HCT116 (cell line): ENCODE measurements around the gene MORF4L1. TPM values are rescaled to one million over a fixed set of nuclear protein-coding genes. Genes with fewer than 3 reads are reported as not detected.

Source experiments
- ATAC-seq: fragments of 200-7000 bp; cut with Tn5 transposase; 2 replicates; pipeline ENCODE4 v1.9.1; 2020; ENCODE audit warnings: mild to moderate bottlenecking, moderate library complexity
- BruUV-seq: library from RNA; stranded (reverse); fragments of 400-500 nt; replicated peaks from 2 replicates; lab custom pipeline; 2021; lab: Mats Ljungman, UMichigan
- CTCF ChIA-PET: fragments of 300-600 bp; sonication (Branson Sonifier 250); formaldehyde crosslinking; loops from one replicate; lab custom pipeline; 2021; ENCODE audit warnings: antibody characterized with exemption; lab: Charles Lee
- POLR2A ChIA-PET: fragments of 300-600, 350-600 bp; sonication (Branson Sonifier 250); formaldehyde crosslinking; loops from one replicate; lab custom pipeline; 2021; ENCODE audit warnings: antibody characterized with exemption; lab: Charles Lee
- RAD21 ChIA-PET, 2 experiments: fragments of 300-600 bp; sonication (Branson Sonifier 250); formaldehyde crosslinking; loops; one replicate each; lab custom pipeline; 2023; ENCODE audit warnings: low total read pairs in 2 of 2; ENCODE audit not compliant: uncharacterized antibody in 2 of 2, unreplicated experiment in 2 of 2, low non-redundant PET in 1 of 2; lab: Charles Lee
- DNase-seq: peaks from one replicate; pipeline ENCODE4 v3.0.0-alpha.2; 2010; ENCODE audit warnings: low read depth, low spot score
- H2AFZ ChIP-seq: fragments of 200-600 bp; shearing (Covaris generic), sonication (generic); 2 replicates; pipeline ENCODE4 v1.6.1; 2017; ENCODE audit warnings: low read depth, mixed run types, mixed read lengths, antibody characterized with exemption, low read length; ENCODE audit not compliant: poor library complexity, severe bottlenecking
- H3K27ac ChIP-seq: 2 replicates; pipeline ENCODE4 v1.5.1; 2012; ENCODE audit warnings: low read depth, low read length
- H3K27me3 ChIP-seq: fragments of 200-600 bp; sonication (generic); 2 replicates; pipeline ENCODE4 v1.6.1; 2016; ENCODE audit warnings: mixed run types, low read length, mixed read lengths; ENCODE audit not compliant: insufficient read depth
- H3K36me3 ChIP-seq, 2 experiments: fragments of 200-500 bp in 1 of 2; fragments of 200-600 bp in 1 of 2; sonication (Bioruptor generic) in 1 of 2; sonication (generic) in 1 of 2; 2 replicates each; pipeline versions ENCODE4 v1.5.1 to v1.6.1; 2014 to 2016; ENCODE audit warnings: low read length in 2 of 2, inconsistent platforms in 1 of 2, mixed read lengths in 1 of 2, mixed run types in 1 of 2; ENCODE audit not compliant: insufficient read depth in 2 of 2, control insufficient read depth in 1 of 2
- H3K4me1 ChIP-seq, 2 experiments: fragments of 200-600 bp in 1 of 2; sonication (generic) in 1 of 2; 2 replicates each; pipeline versions ENCODE4 v1.5.1 to v1.6.1; 2012 to 2017; ENCODE audit warnings: low read length in 2 of 2, inconsistent platforms in 1 of 2, mild to moderate bottlenecking in 1 of 2, mixed read lengths in 1 of 2, mixed run types in 1 of 2, moderate library complexity in 1 of 2; ENCODE audit not compliant: insufficient read depth in 2 of 2, control insufficient read depth in 1 of 2
- H3K4me2 ChIP-seq: fragments of 200-600 bp; sonication (generic); 2 replicates; pipeline ENCODE4 v1.6.1; 2017; ENCODE audit warnings: mixed run types, low read length, mixed read lengths
- H3K4me3 ChIP-seq, 2 experiments: fragments of 200-600 bp in 1 of 2; sonication (generic) in 1 of 2; replicated peaks in 1 of 2; 2 replicates each; pipeline ENCODE4 v1.5.1; 2011 to 2016; ENCODE audit warnings: low read length in 2 of 2, control low read depth in 1 of 2, low read depth in 1 of 2, mild to moderate bottlenecking in 1 of 2, mixed read lengths in 1 of 2, mixed run types in 1 of 2
- H3K79me2 ChIP-seq: fragments of 200-600 bp; sonication (generic); 2 replicates; pipeline ENCODE4 v1.6.1; 2017; ENCODE audit warnings: mild to moderate bottlenecking, mixed run types, low read length, moderate library complexity, mixed read lengths; ENCODE audit not compliant: insufficient read depth
- H3K9ac ChIP-seq: fragments of 200-600 bp; sonication (generic); 2 replicates; pipeline ENCODE4 v1.6.1; 2016; ENCODE audit warnings: low read length, mixed read lengths
- H3K9me2 ChIP-seq: fragments of 200-600 bp; sonication (generic), shearing (Covaris generic); 2 replicates; pipeline ENCODE4 v1.6.1; 2017; ENCODE audit warnings: mixed run types, mild to moderate bottlenecking, moderate library complexity; ENCODE audit not compliant: insufficient read depth
- H3K9me3 ChIP-seq, 2 experiments: fragments of 200-500 bp in 1 of 2; fragments of 200-600 bp in 1 of 2; sonication (Bioruptor generic) in 1 of 2; sonication (generic) in 1 of 2; 2 replicates each; pipeline ENCODE4 v1.6.1; 2014 to 2017; ENCODE audit warnings: low read length in 2 of 2, mixed read lengths in 2 of 2, inconsistent platforms in 1 of 2, low read depth in 1 of 2, mild to moderate bottlenecking in 1 of 2, mixed run types in 1 of 2, moderate library complexity in 1 of 2; ENCODE audit not compliant: control insufficient read depth in 1 of 2, insufficient read depth in 1 of 2
- H4K20me1 ChIP-seq: fragments of 200-600 bp; sonication (generic), shearing (Covaris generic); 2 replicates; pipeline ENCODE4 v1.6.1; 2017; ENCODE audit warnings: mixed run types, mild to moderate bottlenecking, moderate library complexity; ENCODE audit not compliant: insufficient read depth
- ELF1 ChIP-seq: IDR thresholded peaks from 2 replicates; pipeline ENCODE4 v1.6.1; 2012; ENCODE audit warnings: low read depth, borderline replicate concordance
- EZH2phosphoT487 ChIP-seq: fragments of 200-600 bp; IDR thresholded peaks from 2 replicates; pipeline ENCODE4 v1.6.1; 2018; ENCODE audit warnings: antibody characterized with exemption, borderline replicate concordance
- POLR2AphosphoS5 ChIP-seq: IDR thresholded peaks from 2 replicates; pipeline ENCODE4 v1.6.1; 2011; ENCODE audit warnings: mild to moderate bottlenecking, low read depth, low read length, moderate library complexity
- RAD21 ChIP-seq: IDR thresholded peaks from 2 replicates; pipeline ENCODE4 v1.6.1; 2012; ENCODE audit warnings: low read depth, mild to moderate bottlenecking
- SP1 ChIP-seq: IDR thresholded peaks from 2 replicates; pipeline ENCODE4 v1.6.1; 2012; ENCODE audit warnings: low read depth
- TCF7L2 ChIP-seq: IDR thresholded peaks from 2 replicates; pipeline ENCODE4 v1.7.0; 2011; ENCODE audit warnings: borderline replicate concordance, inconsistent platforms; ENCODE audit not compliant: insufficient read depth, insufficient read length; ENCODE audit errors: extremely low read depth
- YY1 ChIP-seq: IDR thresholded peaks from 2 replicates; pipeline ENCODE4 v1.6.1; 2011; ENCODE audit warnings: low read length, low read depth, moderate library complexity, mild to moderate bottlenecking; ENCODE audit not compliant: insufficient replicate concordance; ENCODE audit errors: extremely low read depth
- intact Hi-C: fragments of 100-400 bp; cut with micrococcal nuclease; formaldehyde crosslinking; loops from 2 replicates; pipeline ENCODE4 v1.10.0; 2022
- total RNA-seq: library from RNA; stranded (reverse); gene quantifications from one replicate; pipeline ENCODE4 v1.2.1, GENCODE V29; 2021; ENCODE audit not compliant: unreplicated experiment

The MORF4L1 gene
- total RNA-seq, 1 experiment from 2014 or later: 273 TPM

DNA sequence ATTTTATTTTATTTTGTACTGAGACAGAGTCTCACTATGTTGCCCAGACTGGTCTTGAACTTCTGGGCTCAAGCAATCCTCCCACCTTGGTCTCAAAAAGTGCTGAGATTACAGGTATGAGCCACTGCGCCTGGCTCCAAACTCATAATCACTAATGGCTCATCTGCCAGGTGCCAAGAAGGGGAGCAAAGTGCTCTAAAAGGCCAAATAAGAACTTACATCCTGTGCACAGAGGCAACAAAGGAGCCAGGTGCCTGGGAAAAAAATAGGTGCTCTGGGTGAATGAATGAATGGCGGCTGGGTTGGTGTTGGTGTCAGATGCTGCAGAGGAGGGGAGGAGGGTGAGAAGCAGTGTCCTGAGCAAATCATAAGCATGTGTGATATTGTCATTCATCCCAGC is 35.6 kb upstream of the MORF4L1 start:
- Histone ChIP-seq H2AFZ (no peak overlapping the region), H3K27me3 (peaks cover 4% of the 10 kb centered on the region; the same call in 1 of the 2 replicates), H3K9ac (no peak overlapping the region), H4K20me1 (no peaks in the 10 kb centered on the region), H3K79me2 (no peaks in the 10 kb centered on the region), H3K9me2 (no peaks in the 10 kb centered on the region), H3K4me1 (no peaks in the 10 kb centered on the region), H3K9me3 (no peaks in the 10 kb centered on the region), H3K27ac (no peak overlapping the region), H3K4me3 (no peak overlapping the region), H3K36me3 (no peaks in the 10 kb centered on the region), H3K4me2 (no peak overlapping the region)
- DNase-seq (no peak), ATAC-seq (no peak)
- TF ChIP-seq RAD21: no peak
- no peak for TF ChIP-seq YY1
- RAD21 ChIA-PET: no interaction called here
- BruUV-seq: no TSS peak
- intact Hi-C loops: no loop called here
- CTCF ChIA-PET: no interaction called here
- POLR2A ChIA-PET: no interaction called here

DNA sequence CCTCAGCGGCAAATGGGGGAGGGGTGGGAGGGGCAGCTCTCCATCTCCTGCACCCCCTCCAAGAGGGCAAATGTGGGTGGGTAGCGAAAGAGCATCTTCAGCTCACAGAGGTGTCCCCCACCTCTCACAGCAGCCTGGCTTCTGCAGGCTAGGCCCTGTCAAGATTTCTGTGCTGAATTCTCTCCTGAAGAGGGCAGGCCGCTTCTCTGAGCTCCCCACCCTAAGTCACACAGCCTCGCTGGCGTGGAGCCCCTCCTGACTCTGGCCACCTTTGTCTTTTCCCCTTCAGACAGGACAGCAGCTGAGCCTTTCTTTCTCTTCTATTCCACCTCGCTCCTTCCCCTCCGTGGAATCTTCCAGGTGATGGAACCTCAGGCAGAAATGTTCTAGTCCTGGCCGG is 35.1 kb upstream of the MORF4L1 start:
- no peaks in the 10 kb centered on the region for H3K4me1 ChIP-seq
- no peak overlapping the region for H3K4me2 ChIP-seq
- H4K20me1 ChIP-seq: no peaks in the 10 kb centered on the region
- no peak overlapping the region for H3K27ac ChIP-seq
- ChIA-PET POLR2A (no interaction called here), RAD21 (no interaction called here), CTCF (no interaction called here)
- H2AFZ ChIP-seq: no peak overlapping the region
- H3K4me3 ChIP-seq: no peak overlapping the region
- no peak for TF ChIP-seq TCF7L2
- TF ChIP-seq YY1: no peak
- no peak for TF ChIP-seq EZH2phosphoT487
- TF ChIP-seq ELF1: no peak
- TF ChIP-seq SP1: no peak
- TF ChIP-seq POLR2AphosphoS5: no peak
- TF ChIP-seq RAD21: no peak
- no peaks in the 10 kb centered on the region for H3K9me2 ChIP-seq
- BruUV-seq: no TSS peak
- no peaks in the 10 kb centered on the region for H3K36me3 ChIP-seq
- no peak for DNase-seq
- intact Hi-C loops: no loop called here
- no peak for ATAC-seq
- H3K27me3 ChIP-seq: peaks cover 3% of the 10 kb centered on the region; the same call in 1 of the 2 replicates
- no peaks in the 10 kb centered on the region for H3K9me3 ChIP-seq
- no peak overlapping the region for H3K9ac ChIP-seq
- no peaks in the 10 kb centered on the region for H3K79me2 ChIP-seq
